H1 (cell line): Measurements from ENCODE around the gene LARP6. TPM values are rescaled to one million over a fixed set of nuclear protein-coding genes. Genes with fewer than 3 reads are reported as not detected.

Source experiments
- CTBP2 ChIP-seq: IDR thresholded peaks from 2 replicates; pipeline ENCODE4 v1.7.0; 2011; ENCODE audit warnings: borderline replicate concordance, mild to moderate bottlenecking, moderate library complexity, mixed read lengths, low read length; ENCODE audit not compliant: insufficient read depth, insufficient read length
- HDAC2 ChIP-seq, 2 experiments: fragments of 300-600 bp in 1 of 2; sonication (generic) in 1 of 2; IDR thresholded peaks; 2 replicates each; pipeline ENCODE4 v1.6.1; 2011 to 2012; ENCODE audit warnings: low read depth in 2 of 2, low read length in 2 of 2, mild to moderate bottlenecking in 2 of 2, moderate library complexity in 2 of 2, borderline replicate concordance in 1 of 2, inconsistent platforms in 1 of 2
- HDAC6 ChIP-seq: IDR thresholded peaks from one replicate; pipeline ENCODE4 v1.7.1; 2012; ENCODE audit warnings: low read depth, mild to moderate bottlenecking, inconsistent platforms, low read length, moderate library complexity
- JUN ChIP-seq: IDR thresholded peaks from 2 replicates; pipeline ENCODE4 v1.6.1; 2011; ENCODE audit warnings: low read depth, mild to moderate bottlenecking, improper control_type of control experiment, low read length
- NANOG ChIP-seq: IDR thresholded peaks from 2 replicates; pipeline ENCODE4 v1.6.1; 2011; ENCODE audit warnings: low read length, low read depth, mild to moderate bottlenecking, inconsistent platforms; ENCODE audit not compliant: insufficient read depth, poor library complexity, severe bottlenecking
- RAD21 ChIP-seq, 2 experiments: IDR thresholded peaks in 1 of 2; conservative IDR thresholded peaks in 1 of 2; 2 replicates each; pipeline ENCODE4 v1.6.1; 2011; ENCODE audit warnings: low read depth in 2 of 2, low read length in 2 of 2, improper control_type of control experiment in 1 of 2, inconsistent platforms in 1 of 2, mild to moderate bottlenecking in 1 of 2, moderate library complexity in 1 of 2
- TAF1 ChIP-seq: IDR thresholded peaks from 2 replicates; pipeline ENCODE4 v1.6.1; 2011; ENCODE audit warnings: mild to moderate bottlenecking, low read depth, low read length
- polyA plus RNA-seq, 7 experiments: library from polyadenylated mRNA; depleted of rRNA in 3 of 7; stranded (reverse) in 5 of 7; unstranded in 2 of 7; fragments of >200 nt in 5 of 7; fragments of 200-250 nt in 2 of 7; gene quantifications; 1 replicate in 5 of 7; 2 replicates in 1 of 7; 4 replicates in 1 of 7; pipeline versions ENCODE4 v1.2.1 to v1.2.3, GENCODE V29; 2011 to 2013; ENCODE audit warnings: missing spikeins in 2 of 7, mixed read lengths in 2 of 7
- total RNA-seq: library from RNA; stranded (reverse); fragmentation: NEBNext Ultra II Directional; extraction: Animal tissue kit (Norgen Biotek cat#: 25700); gene quantifications from 2 replicates; pipeline ENCODE4 v1.2.1, GENCODE V29; 2021

Gene LARP6
- total and polyA plus RNA-seq, 2 of the 8 experiments (the other 6 are each of a cell fraction or from before 2014, with no cell fraction given), result 21.0 to 24.7 TPM

GRCh38 chr15:70802629-70803028 lies 51.3 kb downstream of the LARP6 start (continued):
- no peak for TF ChIP-seq RAD21 (IDR thresholded peaks at IDR 0.05 in 1 of 2, conservative IDR thresholded peaks at IDR 0.05 in 1 of 2; ENCODE audit: low read depth in 2 of 2, low read length in 2 of 2)
- TF ChIP-seq HDAC6, result no peak
- no peak for TF ChIP-seq NANOG
- no peak for TF ChIP-seq TAF1
- no peak for TF ChIP-seq HDAC2 (IDR thresholded peaks at IDR 0.05; ENCODE audit: borderline replicate concordance in 1 of 2, low read depth in 2 of 2, low read length in 2 of 2)
- TF ChIP-seq CTBP2, result no peak
- TF ChIP-seq JUN, result no peak
